Stromal cell of bone marrow (primary cell): ENCODE data around the gene LCN12.

Experiments
- DNase-seq: peaks from one replicate; pipeline ENCODE4 v3.0.0-alpha.2; 2012; ENCODE audit warnings: low read depth

The LCN12 gene

DNA sequence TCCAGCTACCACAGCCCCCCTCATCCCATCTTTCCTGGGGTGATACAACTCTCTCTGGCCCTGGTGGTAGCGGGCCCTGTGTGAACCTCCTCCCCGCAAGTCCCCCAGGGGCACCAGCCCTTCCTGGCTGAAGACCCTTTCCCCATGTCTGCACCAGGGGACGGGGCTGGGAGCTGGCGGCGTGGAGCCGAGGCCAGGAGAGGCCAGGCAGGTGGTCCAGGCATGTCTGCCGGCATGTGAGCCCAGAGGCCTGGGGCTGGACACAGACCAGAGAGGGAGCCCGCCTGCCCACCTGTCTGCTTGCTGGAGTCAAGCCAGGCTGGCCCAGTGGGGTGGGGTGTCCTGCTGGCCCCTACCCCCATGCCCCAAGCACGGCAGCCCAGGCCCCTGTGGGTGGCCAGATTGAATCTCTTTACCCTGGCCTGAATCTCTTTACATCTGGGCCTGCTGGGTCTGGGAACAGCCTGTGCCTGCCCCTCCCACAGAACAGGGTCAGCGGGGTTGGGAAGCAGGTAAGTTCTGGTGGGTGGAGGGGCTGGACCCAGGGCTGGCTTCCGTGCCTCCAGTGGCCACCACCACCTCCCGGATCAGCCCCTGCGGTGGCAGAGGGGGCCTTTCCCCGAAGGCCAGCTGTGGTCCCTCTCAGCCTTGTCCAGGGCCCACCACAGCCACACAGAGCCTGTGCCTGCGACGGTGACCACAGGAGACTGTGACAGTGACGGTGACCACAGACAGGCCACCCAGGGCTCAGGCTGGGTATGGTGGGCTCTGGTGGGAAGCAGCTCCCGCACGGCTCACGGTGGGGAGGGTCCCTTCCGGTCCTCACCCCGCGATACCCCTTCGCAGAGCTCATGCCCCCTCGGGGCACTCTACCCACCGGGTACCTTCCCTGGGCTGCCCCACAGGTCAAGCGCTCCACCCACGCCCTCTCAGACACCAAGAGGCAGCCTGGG is 7.1 kb downstream of the LCN12 start:
- DNase-seq, result no peak

DNA sequence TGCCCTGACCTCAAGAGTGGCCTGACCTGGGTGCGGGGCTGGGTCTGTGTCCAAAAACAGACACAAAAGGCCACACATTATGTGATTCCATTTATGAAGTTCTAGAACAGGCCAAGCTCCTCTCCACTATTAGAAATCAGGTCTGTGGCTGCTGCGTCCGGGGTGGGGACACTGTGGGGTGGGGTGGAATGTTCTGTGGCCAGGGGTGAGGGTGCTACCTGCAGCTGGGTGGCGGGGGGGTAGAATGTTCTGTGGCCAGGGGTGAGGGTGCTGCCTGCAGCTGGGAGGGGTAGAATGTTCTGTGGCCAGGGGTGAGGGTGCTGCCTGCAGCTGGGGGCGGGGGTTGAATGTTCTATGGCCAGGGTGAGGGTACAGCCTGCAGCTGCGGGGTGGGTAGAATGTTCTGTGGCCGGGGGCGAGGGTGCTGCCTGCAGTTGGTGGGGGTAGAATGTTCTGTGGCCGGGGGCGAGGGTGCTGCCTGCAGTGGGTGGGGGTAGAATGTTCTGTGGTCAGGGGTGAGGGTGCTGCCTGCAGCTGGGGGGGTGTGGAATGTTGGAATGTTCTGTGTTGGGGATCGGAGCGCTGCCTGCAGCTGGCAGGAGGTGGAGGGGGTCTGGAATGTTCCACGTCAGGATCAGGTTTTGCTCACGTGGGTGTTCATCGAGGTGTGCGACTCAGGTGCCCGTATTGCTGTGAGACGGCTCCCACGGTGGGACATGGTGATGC is 8.3 kb downstream of the LCN12 start:
- DNase-seq, result no peak

DNA sequence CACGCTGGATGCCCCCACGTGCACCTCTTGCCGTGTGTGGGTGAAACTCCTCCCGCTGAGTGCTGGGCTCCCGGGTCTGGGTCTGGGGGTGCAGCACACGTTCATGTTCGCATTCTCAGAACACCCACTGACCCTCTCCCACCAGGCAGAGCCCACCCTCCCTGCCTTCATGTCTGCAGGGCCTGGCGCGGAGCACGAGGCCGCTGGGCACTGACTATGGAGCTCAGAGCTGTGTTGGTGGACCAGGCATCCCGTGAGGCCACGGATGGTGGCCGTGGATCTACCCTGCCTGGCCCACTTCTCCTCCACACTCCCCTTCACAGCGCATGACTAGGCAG is 8.8 kb downstream of the LCN12 start:
- DNase-seq, result no peak

DNA sequence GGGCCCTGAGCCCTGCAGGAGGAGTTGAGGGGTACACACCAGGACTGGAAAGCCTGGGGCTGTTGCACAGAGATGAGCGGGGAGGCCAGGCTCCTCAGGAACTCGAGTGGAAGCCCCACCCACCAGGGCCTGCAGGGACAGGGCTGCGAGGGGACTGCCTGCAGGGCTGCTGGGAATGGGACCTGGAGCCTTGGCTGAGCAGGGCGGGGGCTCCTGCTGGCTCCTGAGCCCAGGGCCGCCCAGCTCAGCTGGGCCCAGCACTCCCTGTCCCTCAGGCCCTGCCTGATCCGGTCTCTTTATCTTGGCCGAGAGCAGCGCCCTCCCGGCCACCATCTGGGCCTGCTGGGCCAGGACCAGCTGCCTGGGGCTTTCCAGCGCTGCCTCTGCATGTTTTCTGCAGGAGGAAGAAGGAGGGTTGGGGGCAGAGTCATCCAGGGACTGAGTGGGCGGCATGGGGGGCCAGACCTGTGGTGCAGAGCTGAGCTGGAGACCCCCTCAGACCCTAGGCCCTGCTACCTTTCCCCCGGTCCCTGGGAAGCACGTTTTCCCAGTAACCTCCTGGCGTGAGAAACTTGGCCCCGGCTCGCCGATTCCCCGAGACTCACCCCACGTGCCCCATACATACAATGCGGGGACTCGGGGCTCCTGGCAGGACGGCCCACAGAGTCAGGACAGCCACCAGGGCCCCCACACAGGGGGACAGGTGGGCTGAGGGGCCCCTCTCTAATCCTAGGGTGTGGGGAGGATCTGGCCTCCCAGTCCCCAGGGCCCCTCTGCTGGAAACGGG is 9.4 kb downstream of the LCN12 start:
- DNase-seq, result no peak

DNA sequence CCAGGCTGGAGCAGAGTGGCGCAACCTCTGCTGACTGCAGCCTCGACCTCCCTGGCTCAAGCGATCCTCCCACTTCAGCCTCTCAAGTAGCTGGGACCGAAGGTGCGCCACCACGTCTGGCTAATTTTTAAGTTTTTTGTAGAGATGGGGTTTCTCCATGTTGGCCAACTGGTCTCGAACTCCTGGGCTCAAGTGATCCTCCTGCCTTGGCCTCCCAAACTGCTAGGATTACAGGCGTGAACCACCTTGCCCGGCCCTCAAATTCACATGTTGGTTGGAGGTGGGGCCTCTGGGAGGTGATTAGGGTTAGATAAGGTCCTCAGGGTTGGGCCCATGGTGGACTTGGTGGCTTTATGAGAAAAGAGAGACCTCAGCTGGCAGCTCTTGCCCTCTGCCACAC is 10.1 kb downstream of the LCN12 start:
- DNase-seq, result no peak

DNA sequence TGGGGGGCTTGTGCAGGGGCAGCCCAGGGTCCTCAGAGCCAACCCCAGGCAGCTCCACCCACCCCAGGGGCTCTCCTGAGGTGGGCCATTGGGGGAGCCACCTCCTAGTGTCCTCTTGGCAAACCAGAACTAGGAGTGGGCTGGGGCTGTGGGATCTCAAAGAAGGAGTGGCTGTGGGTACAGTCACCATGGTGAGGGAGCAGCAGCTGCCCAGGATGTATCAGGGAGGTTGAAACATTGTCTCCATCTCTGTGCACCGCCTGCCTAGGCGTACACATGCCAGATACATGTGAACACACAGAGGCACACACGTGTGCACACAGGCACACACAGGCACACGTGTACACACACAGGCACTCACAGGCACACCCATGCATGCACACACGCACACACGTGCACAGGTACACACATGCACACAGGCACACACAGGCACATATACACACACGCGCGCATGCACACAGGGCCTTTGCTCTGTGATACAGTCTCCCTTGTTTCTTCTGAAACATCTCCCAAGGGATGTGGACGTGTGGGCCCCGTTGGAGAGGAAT is 10.7 kb downstream of the LCN12 start:
- DNase-seq, result no peak

DNA sequence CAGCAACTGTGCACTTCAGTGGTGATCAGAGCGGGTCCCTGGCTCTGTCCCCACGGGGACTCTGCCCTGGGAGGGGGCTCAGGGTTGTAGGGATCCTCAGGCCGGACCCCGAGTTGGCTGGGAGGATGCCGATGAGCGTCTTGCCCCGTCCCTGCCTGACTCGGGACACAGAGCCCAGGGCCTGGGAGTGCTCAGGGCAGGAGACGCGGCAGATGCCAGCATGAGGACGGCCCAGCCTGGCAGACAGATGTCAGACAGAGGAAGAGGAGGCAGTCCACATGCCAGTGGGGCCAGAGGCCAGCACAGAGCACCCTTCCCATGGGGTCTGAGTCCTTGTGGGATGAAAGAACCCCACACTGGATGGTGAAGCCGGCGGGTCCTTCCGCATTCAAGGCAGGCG is 11.3 kb downstream of the LCN12 start:
- no peak for DNase-seq

DNA sequence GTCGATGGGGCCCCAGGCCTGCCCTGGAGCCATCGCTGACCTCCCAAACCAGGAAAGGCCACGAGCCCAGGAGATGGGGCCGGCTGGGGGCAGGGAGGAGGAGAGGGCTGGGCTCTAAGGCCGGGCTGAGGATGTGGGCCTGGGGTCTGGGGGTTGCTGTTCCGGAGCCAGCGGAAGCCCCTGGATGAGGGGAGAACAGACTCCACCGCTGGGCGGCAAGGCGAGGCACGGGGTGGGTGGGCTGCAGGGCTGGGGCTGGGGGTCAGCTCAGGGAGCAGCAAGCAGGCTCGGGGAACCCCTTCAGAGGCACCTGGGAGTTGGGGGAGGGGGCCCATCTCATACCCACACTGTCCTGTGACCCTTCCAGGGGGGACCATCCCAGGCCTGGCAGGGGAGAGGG is 11.7 kb downstream of the LCN12 start:
- no peak for DNase-seq

DNA sequence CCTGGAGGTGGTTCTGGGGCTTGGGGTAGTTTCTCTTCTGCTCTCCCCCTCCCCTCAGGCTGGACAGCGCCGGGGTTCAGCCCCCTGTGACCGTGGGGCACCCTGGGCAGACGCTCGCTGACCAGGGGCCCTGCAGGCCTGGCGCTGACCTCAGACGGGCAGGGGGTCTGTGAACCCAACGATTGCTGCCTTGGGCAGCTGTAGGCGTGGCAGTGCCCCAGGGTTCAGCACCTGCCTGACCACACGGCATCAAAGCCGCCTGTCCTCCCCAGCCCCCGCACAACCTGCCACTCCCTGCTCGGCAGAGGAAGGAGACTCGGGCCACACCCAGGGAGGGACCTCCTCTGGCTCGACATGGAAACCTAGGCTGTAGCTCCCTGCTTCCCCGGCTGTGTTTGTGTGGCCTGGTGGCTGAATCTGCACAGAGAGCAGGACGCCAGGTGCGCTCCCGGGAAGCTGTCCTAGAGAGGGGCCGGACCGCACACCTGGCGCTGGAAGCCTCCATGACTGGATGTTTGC is 12.2 kb downstream of the LCN12 start:
- DNase-seq, result no peak

DNA sequence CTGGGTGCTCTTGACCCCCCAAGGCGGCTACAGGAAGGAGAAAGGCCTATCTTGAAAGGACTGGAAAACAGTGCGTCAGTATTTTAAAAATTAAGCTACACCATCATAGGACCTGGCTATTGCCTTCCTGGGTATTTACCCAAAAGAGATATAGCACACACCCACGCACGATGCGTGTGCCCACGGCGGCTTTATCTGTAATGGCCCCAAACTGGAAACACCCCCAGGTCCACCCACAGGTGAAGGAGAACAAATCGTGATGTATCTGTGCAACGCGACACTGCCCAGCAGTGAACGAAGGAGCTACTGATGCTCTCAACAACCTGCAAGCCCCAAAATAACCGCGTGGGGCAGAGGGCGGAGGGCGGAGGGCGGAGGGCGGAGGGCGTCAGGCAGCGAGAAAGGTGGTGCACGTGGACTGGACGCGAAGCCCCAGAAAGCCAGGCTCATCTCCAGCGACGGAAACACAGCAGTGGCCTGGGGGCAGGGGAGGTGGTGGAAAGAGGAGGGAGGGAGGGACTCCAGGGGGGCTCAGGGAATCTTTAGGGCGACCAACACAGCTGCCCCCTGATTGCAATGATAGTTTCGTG is 12.9 kb downstream of the LCN12 start:
- DNase-seq, result no peak

DNA sequence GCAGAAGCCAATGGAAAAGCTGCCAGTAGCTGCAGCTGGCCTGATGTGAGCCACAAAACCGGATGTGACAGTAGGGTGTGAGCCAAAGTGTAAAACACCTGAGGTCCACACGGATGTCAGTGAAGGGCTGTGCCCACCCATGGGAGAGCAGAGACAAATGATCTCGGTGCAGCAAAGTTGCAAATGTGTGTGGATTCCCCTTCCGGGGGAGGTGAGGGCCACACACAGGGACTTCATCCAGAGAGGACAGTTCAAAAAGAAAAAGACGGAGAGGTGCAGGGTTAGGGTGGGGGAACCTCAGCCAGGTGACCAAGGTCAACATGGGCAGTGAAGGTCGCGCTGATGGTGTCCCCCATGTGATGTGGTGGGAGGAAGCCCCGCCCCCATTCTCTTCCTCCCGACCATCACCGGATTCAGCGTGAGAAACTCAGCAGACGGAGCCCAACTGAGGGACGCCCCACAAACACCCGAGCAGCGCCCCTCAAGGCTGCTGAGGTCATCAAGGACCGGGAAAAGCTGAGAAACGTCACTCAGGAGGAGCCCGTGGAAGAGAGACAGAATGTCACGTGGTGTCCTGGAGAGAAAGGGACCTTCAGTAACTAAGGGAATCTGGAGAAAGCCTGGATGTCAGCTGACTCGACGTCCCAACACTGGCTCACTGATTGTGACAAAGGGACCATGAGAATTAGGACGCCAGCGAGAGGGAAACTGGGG is 13.9 kb downstream of the LCN12 start:
- DNase-seq, result no peak

DNA sequence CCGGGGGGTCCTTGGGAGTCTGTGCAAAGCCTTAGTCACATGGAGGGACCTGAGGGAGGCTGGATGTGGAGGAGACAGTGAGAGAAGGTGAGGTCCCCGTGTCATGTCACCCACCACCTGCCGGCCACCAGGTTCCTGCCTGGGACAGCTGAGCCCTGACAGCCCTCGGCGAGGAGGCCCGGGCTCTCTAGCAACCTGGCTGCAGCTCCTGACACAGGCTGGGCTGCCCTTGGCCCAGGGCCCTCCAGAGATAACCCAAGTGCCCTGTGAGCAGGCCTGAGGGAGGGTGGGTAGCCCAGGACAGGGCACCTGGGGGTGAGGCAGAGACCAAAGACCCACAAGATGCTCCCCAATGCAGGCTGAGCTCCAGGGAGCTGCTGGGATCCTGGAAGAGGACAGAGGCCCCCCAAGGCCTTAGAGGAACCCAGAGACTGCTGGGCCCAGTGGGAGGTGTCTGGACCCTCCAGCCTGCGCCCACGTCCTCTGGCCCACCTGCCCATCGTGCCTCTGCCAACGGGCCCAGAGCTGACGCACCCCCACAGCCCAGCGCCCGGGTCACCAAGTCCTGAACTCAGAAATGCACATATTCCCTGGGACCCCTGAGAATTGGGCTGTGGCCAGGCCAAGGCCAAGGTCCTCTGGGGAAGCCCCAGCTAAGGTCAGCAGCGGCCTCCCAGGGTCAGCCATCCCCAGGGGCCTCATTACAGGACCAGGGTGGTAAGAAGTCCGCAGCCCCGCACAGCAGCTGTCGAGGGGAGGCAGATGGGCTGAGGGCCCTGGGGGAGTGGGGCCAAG is 16.5 kb downstream of the LCN12 start:
- no peak for DNase-seq

DNA sequence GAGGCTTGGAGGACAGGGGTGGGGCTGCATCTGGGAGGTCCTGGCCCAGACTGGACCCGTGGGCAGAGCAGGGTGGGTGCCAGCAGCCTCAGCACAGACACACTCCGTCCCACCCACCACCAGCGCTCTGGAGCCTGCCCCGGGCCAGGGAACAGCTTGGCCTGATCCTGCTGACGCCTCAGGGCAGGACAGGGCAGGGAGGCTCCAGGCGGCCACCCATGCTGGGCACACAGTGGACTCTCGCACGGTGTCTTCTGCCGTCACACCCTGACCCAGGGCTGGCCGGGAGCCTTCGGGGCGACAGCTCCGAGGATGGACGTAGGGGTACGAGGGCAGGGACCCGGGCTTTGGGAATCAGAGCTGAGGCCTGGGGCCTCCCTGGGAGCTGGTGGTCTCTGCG is 17.1 kb downstream of the LCN12 start:
- no peak for DNase-seq

DNA sequence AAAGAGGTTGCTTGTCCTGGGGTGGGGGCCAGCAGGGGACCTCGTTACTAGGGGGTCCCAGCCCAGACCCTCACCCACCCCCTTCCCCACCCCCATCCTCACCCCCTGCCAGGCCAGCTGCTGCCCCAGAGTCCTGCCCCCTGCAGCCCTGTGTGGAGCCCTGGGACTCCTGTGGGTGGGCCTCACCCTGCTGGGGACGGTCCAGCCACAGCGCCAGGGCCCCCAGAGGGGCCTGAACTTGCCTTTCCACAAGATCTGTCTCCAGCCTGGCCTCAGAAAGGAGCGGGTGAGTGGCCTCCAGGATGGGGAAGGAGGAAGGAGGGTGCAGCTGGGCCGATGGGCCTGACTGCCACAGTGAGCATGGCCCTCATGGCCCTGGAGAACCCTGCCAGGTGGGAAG is 17.7 kb downstream of the LCN12 start:
- no peak for DNase-seq

DNA sequence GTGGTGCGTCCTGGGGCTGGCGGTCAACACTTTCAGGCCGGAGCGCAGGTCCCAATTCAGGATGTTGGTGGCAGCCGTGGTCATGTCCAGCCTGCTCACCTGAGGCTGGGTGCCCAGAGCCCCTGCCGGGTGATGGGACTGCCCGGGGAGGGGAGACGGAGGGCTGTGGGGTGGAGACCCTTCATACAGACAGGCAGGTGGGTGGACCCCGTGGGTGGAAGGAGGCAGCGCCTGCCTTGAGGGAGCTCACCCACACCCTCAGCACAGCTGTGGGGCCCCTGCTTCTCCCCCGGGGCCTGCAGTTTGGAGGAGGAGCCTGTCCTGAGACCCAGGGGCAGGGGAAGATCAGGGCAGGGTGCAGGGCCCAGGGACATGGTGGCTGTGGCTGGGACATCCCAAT is 18.3 kb downstream of the LCN12 start:
- no peak for DNase-seq

DNA sequence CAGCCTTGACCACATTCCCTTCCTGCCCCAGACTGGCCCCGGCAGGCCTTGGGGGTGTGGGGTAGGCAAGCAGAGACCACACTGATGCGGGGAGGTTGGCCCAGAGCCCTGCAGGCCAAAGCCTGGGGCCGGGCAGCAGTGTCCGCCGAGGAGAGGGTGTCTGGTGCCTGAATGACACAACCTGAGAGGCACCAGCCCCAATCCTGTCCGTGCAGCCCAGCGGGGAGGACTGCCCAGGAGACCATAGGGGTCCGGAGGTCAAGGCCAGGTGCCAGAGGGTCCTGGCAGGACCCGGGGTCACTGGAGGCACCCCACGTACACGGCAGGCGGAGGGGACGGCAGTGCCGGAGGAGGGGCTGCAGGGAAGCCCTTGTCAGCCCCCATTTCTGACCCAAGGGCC is 19.7 kb downstream of the LCN12 start:
- no peak for DNase-seq

DNA sequence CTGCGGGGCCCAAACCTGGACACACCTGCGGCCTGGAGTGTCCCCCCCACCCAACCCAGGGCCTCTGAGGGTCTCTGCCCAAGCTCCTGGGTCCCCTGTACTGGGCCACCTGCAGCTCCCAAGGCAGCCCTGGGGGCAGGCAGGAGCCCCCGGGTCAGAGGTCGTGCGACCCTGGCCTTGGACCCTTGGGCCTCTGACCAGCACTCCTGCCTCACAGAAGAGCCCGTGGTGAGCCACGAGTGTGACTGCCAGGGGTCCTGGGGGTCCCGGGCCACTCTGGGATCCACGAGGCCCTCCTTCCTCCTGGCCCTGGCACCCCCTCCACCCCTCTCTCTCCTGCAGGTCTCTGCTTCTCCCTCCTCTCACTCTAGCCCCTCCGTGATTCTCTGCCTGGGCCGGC is 20.3 kb downstream of the LCN12 start:
- DNase-seq, result no peak

DNA sequence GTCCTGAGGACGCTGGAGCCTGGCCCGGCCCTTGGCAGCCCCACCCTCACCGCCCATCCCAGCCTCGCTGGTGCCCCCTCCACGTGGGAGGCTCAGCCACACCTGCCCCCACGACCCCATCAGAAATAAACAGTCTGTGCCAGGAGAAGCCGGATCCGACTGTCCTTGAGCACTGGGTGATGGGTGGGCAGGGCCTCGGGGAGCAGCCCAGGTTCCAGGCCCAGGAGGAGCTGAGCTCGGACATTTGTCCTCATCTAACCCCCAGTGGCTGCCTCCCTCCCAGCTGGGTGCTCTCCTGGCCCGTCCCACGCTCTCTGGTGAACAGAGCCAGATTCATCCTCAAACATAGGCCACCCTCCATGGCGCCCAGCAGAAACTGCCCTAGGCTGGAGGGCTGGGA is 20.7 kb downstream of the LCN12 start:
- DNase-seq, result no peak

DNA sequence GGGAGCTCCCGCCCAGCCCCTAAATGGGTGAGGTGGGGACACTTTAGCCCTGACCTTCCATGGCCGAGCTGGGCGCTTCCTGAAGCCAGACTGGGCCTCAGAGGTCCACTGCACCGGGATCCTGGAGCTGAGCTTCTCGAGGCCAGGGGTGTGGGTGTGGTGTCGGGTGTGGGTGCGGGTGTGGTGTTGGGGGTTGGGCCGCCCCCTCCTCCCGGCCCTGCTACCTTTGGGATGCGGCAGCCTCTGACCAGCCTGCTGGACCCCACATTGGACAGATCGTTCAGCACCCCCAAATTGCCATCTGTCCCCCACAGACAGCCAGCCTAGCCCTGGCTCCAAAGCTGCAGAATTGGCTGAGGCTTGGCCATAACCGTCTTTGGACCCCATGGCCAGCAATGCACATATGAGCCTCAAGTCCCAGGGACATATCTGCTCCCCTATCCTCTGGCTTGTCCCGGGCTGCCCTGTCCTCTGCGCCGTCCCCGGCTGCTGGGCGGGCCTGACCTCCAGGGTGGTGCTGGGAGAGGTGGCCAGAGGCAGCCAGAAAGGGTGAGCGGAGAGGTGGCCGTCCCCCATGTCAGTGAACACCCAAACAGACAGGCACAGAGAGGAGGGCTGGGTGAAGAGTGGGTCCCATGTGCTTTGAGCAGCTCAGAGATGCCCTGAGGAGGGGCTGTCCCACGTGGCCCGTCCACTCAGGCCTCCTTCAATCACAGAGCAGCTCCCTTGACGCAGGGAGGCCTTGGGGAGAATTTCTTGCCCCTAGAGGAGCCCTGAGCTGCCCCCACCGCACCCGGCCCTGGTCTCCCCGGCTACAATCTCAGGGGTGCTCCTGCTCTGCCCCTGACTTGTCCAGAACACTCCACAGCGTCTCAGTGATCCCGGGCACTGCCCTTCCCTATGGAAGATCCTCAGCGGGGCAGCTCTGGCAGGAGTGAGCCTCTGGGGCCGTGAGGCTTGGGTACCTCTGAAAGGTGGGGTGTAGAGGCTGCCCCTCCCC is 21.8 kb downstream of the LCN12 start:
- DNase-seq, result no peak
